SK-N-SH treated with all-trans-retinoic acid at 6 μM for 48 hours (cell line): Measurements from ENCODE around the gene GKN1.

ENCODE experiments used
- ATAC-seq: fragments of 200-7000 bp; cut with Tn5 transposase; 3 replicates; pipeline ENCODE4 v1.9.1; 2020; ENCODE audit warnings: mild to moderate bottlenecking, moderate library complexity
- ARNTL ChIP-seq: fragments of 450-650 bp; formaldehyde crosslinking; IDR thresholded peaks from 2 replicates; pipeline ENCODE4 v1.5.0; 2020; ENCODE audit warnings: low read depth, mild to moderate bottlenecking, moderate library complexity, borderline replicate concordance
- BACH2 ChIP-seq: fragments of 250-450 bp; sonication (Bioruptor Pico); IDR thresholded peaks from 2 replicates; pipeline ENCODE4 v1.9.0; 2021; ENCODE audit warnings: mild to moderate bottlenecking, borderline replicate concordance
- CSDC2 ChIP-seq: fragments of 250-450 bp; sonication (Bioruptor Pico); IDR thresholded peaks from 2 replicates; pipeline ENCODE4 v1.5.0; 2020; ENCODE audit warnings: mild to moderate bottlenecking, moderate library complexity
- CSRNP3 ChIP-seq: fragments of 250-450 bp; sonication (Bioruptor Pico); IDR thresholded peaks from 2 replicates; pipeline ENCODE4 v1.5.1; 2021; ENCODE audit warnings: mild to moderate bottlenecking, moderate library complexity
- GLIS3 ChIP-seq: fragments of 250-450 bp; sonication (Bioruptor Pico); IDR thresholded peaks from 2 replicates; pipeline ENCODE4 v1.5.0; 2020; ENCODE audit warnings: mild to moderate bottlenecking, moderate library complexity
- OSR1 ChIP-seq: fragments of 250-450 bp; sonication (Bioruptor Pico); IDR thresholded peaks from 2 replicates; pipeline ENCODE4 v1.8.0; 2022; ENCODE audit warnings: moderate library complexity, mild to moderate bottlenecking, inconsistent platforms
- POU6F1 ChIP-seq: fragments of 250-450 bp; sonication (Bioruptor Pico); IDR thresholded peaks from 2 replicates; pipeline ENCODE4 v1.8.0; 2021; ENCODE audit warnings: low read depth, mild to moderate bottlenecking, moderate library complexity, borderline replicate concordance
- PPARA ChIP-seq: fragments of 250-450 bp; sonication (Bioruptor Pico); IDR thresholded peaks from 2 replicates; pipeline ENCODE4 v1.5.0; 2020; ENCODE audit warnings: mild to moderate bottlenecking, borderline replicate concordance
- RARB ChIP-seq: fragments of 250-450 bp; sonication (Bioruptor Pico); IDR thresholded peaks from 2 replicates; pipeline ENCODE4 v1.8.0; 2021; ENCODE audit warnings: mild to moderate bottlenecking, moderate library complexity
- SNAI2 ChIP-seq: fragments of 250-450 bp; sonication (Bioruptor Pico); IDR thresholded peaks from 2 replicates; pipeline ENCODE4 v1.5.0; 2020; ENCODE audit warnings: mild to moderate bottlenecking, moderate library complexity
- TCF4 ChIP-seq: fragments of 250-450 bp; sonication (Bioruptor Pico); IDR thresholded peaks from 2 replicates; pipeline ENCODE4 v1.8.0; 2021; ENCODE audit warnings: mild to moderate bottlenecking, moderate library complexity, borderline replicate concordance
- TOX ChIP-seq: fragments of 250-450 bp; sonication (Bioruptor Pico); IDR thresholded peaks from 2 replicates; pipeline ENCODE4 v1.8.0; 2021; ENCODE audit warnings: mild to moderate bottlenecking, moderate library complexity, borderline replicate concordance
- TSHZ2 ChIP-seq: fragments of 250-450 bp; sonication (Bioruptor Pico); IDR thresholded peaks from 2 replicates; pipeline ENCODE4 v1.5.0; 2020; ENCODE audit warnings: mild to moderate bottlenecking, moderate library complexity
- ZC3H10 ChIP-seq: fragments of 250-450 bp; sonication (Bioruptor Pico); IDR thresholded peaks from 2 replicates; pipeline ENCODE4 v1.5.1; 2021; ENCODE audit warnings: mild to moderate bottlenecking, moderate library complexity
- ZFP3 ChIP-seq: fragments of 250-450 bp; sonication (Bioruptor Pico); IDR thresholded peaks from 2 replicates; pipeline ENCODE4 v1.5.0; 2020; ENCODE audit warnings: mild to moderate bottlenecking, moderate library complexity
- ZFP30 ChIP-seq: fragments of 450-650 bp; formaldehyde crosslinking; IDR thresholded peaks from 2 replicates; pipeline ENCODE4 v1.5.0; 2022; ENCODE audit warnings: mild to moderate bottlenecking, moderate library complexity
- ZNF565 ChIP-seq: fragments of 450-650 bp; formaldehyde crosslinking; conservative IDR thresholded peaks from 2 replicates; pipeline ENCODE4 v1.5.0; 2020; ENCODE audit warnings: low read depth, mild to moderate bottlenecking, moderate library complexity
- ZNF70 ChIP-seq: fragments of 450-650 bp; formaldehyde crosslinking; IDR thresholded peaks from 2 replicates; pipeline ENCODE4 v1.5.0; 2020; ENCODE audit warnings: mild to moderate bottlenecking, moderate library complexity
- ZNF8 ChIP-seq: fragments of 450-650 bp; formaldehyde crosslinking; IDR thresholded peaks from 2 replicates; pipeline ENCODE4 v1.5.0; 2020; ENCODE audit warnings: mild to moderate bottlenecking, moderate library complexity
- TF ChIP-seq, protein P1 (sequence below): fragments of 250-450 bp; sonication (Bioruptor Pico); IDR thresholded peaks from 2 replicates; pipeline ENCODE4 v1.5.1; 2020; ENCODE audit warnings: low read depth, mild to moderate bottlenecking, moderate library complexity

Gene GKN1

DNA sequence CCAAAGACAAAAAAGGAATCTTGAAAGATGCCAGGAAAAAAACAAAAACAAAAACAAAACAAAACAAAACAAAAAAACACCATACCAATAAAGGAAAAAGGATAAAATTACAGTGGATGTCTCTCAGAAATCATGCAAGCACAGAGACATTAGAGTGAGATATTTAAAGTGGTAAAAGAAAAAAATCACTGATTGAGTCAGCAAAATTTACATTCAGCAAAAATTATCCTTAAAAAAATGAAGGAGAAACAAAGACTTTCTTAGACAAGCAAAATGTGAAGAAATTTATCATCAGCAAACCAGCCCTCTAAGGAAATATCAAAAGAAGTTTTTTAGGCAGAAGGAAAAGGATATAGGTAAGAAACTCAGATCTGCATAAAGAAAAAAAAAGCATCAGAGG is 10.2 kb upstream of the GKN1 start:
- no peak for ATAC-seq
- no peak for TF ChIP-seq ZC3H10

DNA sequence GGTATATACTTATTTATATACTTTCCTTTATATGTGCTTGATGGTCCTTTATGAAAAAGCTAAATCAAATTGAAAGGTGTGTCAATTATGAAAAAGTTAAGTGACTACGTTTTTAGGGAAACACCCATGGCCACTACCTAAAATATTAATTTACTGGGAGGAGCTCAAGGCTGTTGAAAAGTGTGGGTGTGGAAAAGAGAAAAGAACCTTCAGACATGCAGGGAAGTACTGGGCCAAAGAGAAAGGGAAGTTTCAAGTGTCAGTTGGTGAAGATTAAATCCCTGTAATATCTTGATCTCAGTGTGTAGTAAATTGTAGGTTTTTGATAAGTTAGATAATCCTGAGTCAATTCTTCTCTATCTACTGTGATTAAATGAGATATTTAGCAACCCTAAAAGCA is 6.2 kb upstream of the GKN1 start:
- ATAC-seq: no peak
- TF ChIP-seq, protein P1, sequence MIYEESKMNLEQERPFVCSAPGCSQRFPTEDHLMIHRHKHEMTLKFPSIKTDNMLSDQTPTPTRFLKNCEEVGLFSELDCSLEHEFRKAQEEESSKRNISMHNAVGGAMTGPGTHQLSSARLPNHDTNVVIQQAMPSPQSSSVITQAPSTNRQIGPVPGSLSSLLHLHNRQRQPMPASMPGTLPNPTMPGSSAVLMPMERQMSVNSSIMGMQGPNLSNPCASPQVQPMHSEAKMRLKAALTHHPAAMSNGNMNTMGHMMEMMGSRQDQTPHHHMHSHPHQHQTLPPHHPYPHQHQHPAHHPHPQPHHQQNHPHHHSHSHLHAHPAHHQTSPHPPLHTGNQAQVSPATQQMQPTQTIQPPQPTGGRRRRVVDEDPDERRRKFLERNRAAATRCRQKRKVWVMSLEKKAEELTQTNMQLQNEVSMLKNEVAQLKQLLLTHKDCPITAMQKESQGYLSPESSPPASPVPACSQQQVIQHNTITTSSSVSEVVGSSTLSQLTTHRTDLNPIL (CRISPR knock-in tag): no peak
- TF ChIP-seq ZFP30 (CRISPR knock-in tag) (no peak), ARNTL (no peak), BACH2 (CRISPR knock-in tag) (no peak), ZFP3 (no peak), OSR1 (CRISPR knock-in tag) (no peak), RARB (CRISPR knock-in tag) (no peak), ZNF565 (CRISPR knock-in tag) (no peak), CSDC2 (CRISPR knock-in tag) (no peak)

- no peak for ATAC-seq
- no peak for TF ChIP-seq TSHZ2 (CRISPR knock-in tag)
Observed at GRCh38 chr2:68969736-68970490, 4.5 kb upstream of the GKN1 start.

DNA sequence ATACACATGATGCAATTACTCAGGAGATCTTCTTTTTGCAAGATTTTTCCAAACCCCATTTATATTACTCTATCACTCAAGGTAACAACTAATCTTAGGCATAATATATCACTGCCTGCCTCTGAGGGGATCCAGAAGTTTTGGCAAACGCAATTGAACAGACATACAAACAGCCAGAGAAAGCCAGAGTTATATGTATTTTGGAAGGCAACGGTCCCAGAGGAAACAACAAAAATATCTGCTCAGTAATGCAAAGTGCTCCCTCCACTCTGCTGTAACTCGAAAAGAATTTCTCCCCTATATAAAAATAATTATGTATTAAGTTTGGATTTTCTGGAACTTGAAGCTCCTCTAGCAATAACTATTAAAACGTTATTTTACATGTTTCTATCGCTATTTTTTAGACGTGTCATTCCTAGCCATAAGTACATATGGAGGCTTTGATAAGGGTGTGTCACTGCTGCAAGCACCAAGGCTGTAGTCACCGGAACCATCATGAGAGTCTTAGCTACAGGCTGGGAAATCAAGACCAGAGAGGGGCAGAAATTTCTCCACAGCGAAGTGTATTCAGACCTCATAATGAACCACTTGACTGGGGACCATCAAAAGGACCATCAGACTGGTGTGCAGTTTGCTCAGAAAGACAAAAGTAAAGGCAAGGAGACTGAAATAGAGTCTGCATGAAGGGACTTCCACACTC is 3.7 kb upstream of the GKN1 start:
- TF ChIP-seq OSR1 (CRISPR knock-in tag) (no peak), ZFP3 (no peak), ARNTL (no peak), PPARA (CRISPR knock-in tag) (no peak), POU6F1 (no peak), GLIS3 (CRISPR knock-in tag) (no peak), TOX (no peak)
- ATAC-seq: no peak

- TF ChIP-seq ZFP30 (CRISPR knock-in tag) (no peak), TOX (no peak), ARNTL (no peak), CSRNP3 (no peak), ZFP3 (no peak), ZNF565 (CRISPR knock-in tag) (no peak), OSR1 (CRISPR knock-in tag) (no peak), TSHZ2 (CRISPR knock-in tag) (no peak), ZNF70 (CRISPR knock-in tag) (no peak), GLIS3 (CRISPR knock-in tag) (no peak), POU6F1 (no peak), SNAI2 (CRISPR knock-in tag) (no peak), TCF4 (CRISPR knock-in tag) (no peak), PPARA (CRISPR knock-in tag) (no peak), ZNF8 (CRISPR knock-in tag) (no peak), RARB (CRISPR knock-in tag) (no peak)
- peak; percentile 96 for ATAC-seq
Observed at GRCh38 chr2:68971591-68972231, 2.7 kb upstream of the GKN1 start.
